HG03196 (cell line): ENCODE measurements around the gene ADORA2B.
"Not testable (repeated sequence)": the region's sequence is repeated elsewhere in the genome, so short reads cannot be mapped to it uniquely, and the experiment has no call there.

ENCODE experiments used
- ATAC-seq: cut with Tn5 transposase; IDR thresholded peaks from one replicate; pipeline ENCODE4 v1.9.1; 2021; ENCODE audit not compliant: unreplicated experiment

ADORA2B gene

DNA sequence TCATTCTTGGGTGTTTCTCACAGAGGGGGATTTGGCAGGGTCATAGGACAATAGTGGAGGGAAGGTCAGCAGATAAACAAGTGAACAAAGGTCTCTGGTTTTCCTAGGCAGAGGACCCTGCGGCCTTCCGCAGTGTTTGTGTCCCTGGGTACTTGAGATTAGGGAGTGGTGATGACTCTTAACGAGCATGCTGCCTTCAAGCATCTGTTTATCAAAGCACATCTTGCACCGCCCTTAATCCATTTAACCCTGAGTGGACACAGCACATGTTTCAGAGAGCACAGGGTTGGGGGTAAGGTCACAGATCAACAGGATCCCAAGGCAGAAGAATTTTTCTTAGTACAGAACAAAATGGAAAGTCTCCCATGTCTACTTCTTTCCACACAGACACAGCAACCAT, 34.1 kb downstream of the ADORA2B start:
- ATAC-seq, result not testable (repeated sequence)

- ATAC-seq, result no peak
Observed at GRCh38 chr17:15981208-15981607, 36.3 kb downstream of the ADORA2B start.

DNA sequence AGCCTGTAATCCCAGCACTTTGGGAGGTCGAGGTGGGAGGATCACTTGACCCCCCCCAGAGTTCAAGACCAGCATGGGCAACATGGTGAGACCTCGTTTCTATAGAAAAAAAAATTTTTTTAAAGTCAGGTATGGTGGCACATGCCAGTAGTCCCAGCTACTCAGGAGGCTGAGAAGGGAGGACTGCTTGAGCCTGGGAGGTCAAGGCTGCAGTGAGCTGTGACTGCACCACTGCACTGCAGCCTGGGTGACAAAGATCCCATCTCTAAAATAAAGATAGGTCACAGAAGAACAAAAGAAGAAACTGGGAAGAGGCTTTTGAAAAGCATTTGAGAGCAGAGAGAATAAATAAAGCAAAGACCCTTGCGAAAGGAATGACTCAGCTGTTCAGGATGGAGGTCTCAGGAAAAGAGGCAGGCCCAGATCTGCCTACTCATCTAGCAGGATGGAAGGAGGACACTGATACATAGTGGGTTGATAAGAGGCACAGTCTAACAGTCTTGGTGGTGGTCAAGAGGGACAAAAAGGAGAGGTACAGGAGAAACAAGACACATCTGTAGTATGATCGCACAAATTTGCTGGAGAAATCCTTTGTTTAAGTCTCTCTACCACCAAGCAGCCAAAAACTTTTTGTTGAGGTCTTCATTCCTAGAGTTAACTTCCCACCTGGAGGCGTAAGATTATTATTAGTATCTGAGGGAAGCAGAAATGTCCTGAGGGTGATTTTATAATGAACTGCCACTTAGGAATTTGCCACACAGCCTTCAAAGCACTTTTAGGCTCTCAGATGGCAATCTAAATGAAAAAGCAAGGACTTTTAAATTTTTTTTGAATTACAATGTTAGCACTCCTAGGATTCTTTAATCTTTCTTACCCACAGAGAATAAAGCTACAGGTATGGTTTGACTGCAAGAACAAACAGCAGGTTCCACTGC, 37.0 kb downstream of the ADORA2B start:
- no peak for ATAC-seq

GRCh38 chr17:15996322-15996721, 51.4 kb downstream of the ADORA2B start:
- ATAC-seq, result no peak

DNA sequence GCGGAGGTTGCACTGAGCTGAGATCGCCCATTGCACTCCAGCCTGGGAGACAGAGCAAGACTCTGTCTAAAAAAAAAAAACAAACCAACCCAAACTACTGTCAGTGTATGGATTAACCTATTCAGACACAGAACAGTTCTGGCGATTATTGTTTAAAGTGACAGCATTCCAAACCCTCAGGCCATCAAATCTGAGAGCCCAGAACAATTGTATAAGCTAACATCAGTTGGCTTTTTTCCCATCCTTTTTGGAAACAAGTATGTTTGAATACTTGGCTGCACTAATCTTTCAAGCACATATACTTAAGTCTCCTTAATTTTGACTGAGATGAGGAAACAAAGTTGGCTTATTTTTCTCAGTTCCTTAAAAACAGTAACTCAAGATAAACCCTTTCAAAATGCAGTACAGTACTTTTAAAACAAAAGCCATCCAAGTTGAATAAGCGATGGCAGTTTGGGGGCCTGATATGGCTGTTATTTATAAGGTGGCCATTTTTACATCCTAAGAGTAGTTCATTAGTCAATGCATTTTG, 53.2 kb downstream of the ADORA2B start:
- no peak for ATAC-seq

DNA sequence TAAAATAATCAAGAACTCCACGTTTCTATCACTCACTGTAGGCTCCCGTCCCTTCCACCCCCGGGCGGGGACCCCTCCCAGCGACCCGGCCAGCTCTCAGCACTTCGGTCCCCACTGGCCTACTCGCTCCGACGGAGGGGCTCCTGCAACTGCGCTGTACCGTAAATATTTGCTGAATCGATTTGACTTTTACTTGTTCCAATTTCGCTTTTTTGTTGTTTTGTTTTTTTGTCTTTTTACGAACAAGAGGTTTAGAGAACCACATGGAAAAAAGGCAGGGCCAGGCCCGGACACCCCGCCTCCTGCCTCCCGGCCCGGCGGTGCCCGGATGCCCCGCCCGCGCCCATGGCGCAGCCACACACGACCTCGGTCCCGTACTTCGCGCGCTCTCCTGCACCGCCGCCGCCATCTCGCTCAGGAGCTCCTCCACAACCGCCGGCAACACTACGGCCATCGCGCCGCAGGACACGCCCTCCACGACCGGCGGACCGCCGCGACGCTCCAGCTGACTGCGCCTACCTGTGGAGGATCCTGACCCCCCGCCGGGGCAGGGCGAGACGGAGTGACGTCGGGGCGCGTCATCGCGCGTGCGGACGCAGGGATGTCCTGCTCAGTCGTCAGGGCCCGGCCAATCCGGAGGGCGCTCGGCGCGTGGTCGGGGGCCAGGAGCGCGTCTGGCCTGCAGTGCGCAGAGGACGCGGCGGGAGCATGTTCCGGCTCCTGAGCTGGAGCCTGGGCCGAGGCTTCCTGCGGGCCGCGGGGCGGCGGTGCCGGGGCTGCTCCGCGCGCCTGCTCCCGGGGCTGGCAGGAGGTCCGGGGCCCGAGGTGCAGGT, 54.4 kb downstream of the ADORA2B start, which contains the start of the genes TTC19 and ZSWIM7:
TTC19 (plus strand) TSS at position 684 of the 833 bp plus-strand sequence; CDS start at position 709, 25 bp downstream.
ZSWIM7 (minus strand) TSS at position 564 of the 833 bp plus-strand sequence; CDS start at position 454, 110 bp downstream.
- ATAC-seq, result peak; percentile 95

GRCh38 chr17:15999974-16000827, 55.3 kb downstream of the ADORA2B start:
- ATAC-seq, result peak; percentile 34

GRCh38 chr17:16001226-16001897, 56.4 kb downstream of the ADORA2B start:
- ATAC-seq, result no peak

GRCh38 chr17:16002708-16003260, 57.9 kb downstream of the ADORA2B start:
- ATAC-seq, result no peak

GRCh38 chr17:16003841-16004240, 58.9 kb downstream of the ADORA2B start:
- ATAC-seq, result no peak

- ATAC-seq, result no peak
Observed at GRCh38 chr17:16005636-16006035, 60.7 kb downstream of the ADORA2B start.

- ATAC-seq, result no peak
Observed at GRCh38 chr17:16007439-16007838, 62.5 kb downstream of the ADORA2B start.

- no peak for ATAC-seq
Observed at GRCh38 chr17:16013943-16014407, 69.0 kb downstream of the ADORA2B start.

DNA sequence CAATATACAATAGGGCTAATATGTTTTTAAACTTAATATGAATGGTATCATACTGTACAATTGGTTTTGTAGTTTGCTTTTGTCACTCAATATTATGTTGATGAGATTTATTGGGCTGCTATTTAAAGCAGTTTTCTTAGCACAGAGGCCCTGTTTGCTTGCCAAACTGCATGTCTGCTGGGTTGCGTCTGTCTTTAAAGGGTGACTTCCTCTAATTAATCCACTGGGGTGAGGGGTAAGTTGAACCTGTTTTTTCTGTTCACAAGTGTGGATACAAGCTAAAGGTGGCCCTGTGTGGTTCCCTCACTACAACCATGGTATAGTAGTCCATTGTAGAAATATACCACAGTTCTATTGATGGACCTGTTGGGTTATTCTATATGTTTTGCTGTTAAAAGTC, 74.4 kb downstream of the ADORA2B start:
- no peak for ATAC-seq

DNA sequence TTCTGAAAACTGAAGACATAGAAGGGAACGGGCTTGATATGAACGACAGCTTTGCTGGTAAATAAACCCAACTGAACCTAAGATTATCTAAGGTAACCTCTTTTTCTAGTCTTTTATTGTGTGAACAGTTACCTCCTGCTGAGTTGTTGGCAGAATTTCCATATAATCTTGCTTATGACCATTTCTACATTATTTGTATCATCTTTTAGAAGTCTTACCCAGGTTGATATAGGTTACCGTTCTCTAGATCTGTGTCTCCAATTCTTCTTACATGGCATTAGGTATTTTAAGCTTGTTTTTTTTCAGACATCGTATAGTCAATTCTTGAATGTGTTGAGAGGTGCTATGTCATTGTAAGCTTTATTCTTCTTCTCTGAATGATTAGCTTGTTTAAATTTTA, 79.0 kb downstream of the ADORA2B start:
- ATAC-seq, result no peak

DNA sequence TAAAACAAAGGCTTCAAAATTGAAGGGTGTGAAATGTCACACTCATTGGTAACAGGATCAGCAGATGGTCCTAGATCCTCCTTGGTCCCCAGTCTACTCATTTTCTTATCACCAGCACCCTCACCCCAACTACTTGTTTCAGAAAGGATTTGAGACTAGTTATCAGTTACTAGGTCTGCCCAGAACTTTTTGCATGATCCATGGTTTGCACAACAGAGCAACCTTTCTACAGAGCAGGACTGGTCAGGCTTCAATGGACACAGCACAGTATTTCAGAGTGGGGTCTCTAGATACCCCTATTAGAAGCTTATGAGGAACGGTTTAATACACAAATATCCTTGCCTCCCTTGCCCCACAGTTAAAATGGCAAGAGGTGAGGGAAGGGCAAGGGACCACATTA, 80.3 kb downstream of the ADORA2B start:
- ATAC-seq, result no peak
